Myometrial cell (primary cell): ENCODE measurements around the gene FADS2. TPM values are rescaled to one million over a fixed set of nuclear protein-coding genes. Genes with fewer than 3 reads are reported as not detected.

Source experiments
- total RNA-seq: library from RNA; depleted of rRNA; stranded (reverse); fragments of >200 nt; gene quantifications from 2 replicates; pipeline ENCODE4 v1.2.3, GENCODE V29; 2015

Gene FADS2
- total RNA-seq, result 975 and 1,052 TPM in 2 replicates

DNA sequence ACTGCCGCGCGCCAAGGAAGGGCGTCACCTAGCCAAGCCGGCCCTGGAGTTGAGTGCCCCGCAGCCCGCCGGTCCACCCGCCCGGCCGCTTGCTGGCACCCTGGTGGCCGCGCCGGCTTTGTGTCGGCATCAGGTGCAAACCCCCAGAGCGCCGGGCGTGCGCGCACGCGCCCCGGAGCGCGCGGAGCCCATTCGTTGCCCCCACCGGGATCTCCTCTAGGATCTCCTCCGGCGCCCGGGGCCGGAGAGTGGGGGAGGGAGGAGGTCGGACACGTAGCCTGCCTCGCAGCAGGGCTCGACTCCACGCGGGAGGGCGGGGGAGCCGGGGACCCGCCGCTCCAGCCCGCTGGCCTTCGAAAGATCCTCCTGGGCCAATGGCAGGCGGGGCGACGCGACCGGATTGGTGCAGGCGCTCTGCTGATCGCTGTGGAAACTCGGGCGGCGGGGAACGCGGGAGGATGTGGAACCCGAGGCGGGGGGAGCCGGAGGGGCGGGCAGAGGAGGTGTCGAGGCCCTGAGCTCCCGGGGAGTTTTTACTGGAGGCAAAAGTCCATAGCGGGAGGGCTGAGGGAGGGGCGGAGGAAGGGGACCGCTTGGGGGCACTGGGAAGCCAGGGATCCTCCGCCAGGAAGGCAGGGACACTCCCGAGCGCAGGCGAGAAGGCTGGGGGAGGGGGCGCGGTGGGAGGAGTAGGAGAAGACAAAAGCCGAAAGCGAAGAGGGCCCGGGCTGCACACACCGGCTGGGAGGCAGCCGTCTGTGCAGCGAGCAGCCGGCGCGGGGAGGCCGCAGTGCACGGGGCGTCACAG is at the start of gene FADS2:
TSS of gene FADS2 (plus strand) at position 730 of the 808 bp plus-strand sequence. CDS start 91 bp downstream, outside the sequence.

GRCh38 chr11:61792310-61793082 is 35.6 kb upstream of the FADS2 start, which contains the start of the genes FEN1 and TMEM258:
Gene FEN1 (plus strand): TSS chr11:61792911. CDS start chr11:61795362, 2,451 bp downstream.
Gene TMEM258 (minus strand): TSS chr11:61792599. CDS start chr11:61792558, 41 bp downstream.

DNA sequence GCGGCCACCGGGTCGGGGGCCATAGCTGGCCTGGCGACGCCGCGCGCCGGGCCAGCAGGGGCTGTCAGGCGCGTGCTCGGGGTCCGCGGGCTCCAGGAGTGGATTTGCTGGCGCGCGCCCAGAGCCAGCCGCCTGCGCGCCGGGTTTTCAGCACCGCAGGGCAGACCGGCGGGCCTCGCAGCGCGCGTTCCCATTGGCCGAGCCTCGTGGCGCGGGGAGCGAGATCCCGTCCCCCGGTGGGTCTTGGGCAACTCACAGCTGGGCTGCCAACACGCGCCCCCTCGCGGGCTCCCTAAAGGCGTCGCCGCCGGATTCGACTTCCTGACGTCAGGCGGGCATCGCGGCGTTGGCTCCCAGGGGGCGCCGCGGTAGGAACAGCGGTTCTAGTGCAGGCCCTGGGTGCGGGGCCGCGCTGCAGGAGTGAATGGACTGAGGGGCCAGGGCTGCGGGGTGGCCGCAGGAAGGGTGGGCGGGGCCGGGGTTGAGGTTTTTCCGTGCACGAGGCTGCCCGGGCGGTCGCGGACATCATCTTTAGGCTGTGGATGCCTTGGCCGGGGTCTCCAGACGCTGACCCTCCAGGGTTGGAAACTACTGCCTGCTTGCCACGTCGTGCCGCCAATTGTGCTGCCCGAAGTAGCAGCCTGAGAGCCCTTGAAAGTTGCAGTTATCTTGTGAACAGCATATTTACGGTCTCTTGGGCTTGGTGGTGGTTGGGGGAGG is 11.2 kb upstream of the FADS2 start, which contains the start of gene FADS1:
TSS of gene FADS1 (minus strand) at position 268 of the 720 bp plus-strand sequence. CDS start at position 194, 74 bp downstream.

GRCh38 chr11:61891331-61892084 is 63.4 kb downstream of the FADS2 start, which contains the start of gene FADS3:
Gene FADS3 (minus strand): TSS chr11:61891545. CDS start chr11:61891381, 164 bp downstream.

Other genes starting within 250 kb of the FADS2 start
- gene SYT7, start 247.2 kb upstream of the FADS2 start, total RNA-seq, result 1.6 and 1.7 TPM in 2 replicates
- gene DAGLA, start 147.9 kb upstream of the FADS2 start, total RNA-seq, result 3.9 and 5.5 TPM in 2 replicates
- gene MYRF, start 75.7 kb upstream of the FADS2 start, total RNA-seq, result 2.6 and 2.8 TPM in 2 replicates
- gene TMEM258, start 35.7 kb upstream of the FADS2 start, total RNA-seq, result 86.8 and 101 TPM in 2 replicates
- 24.8 and 30.8 TPM in 2 replicates for gene FEN1, start 35.4 kb upstream of the FADS2 start, total RNA-seq
- gene FADS1, start 11.3 kb upstream of the FADS2 start, total RNA-seq, result 201 and 205 TPM in 2 replicates
- 65.9 and 88.8 TPM in 2 replicates for gene FADS3, start 63.2 kb downstream of the FADS2 start, total RNA-seq
- gene RAB3IL1, start 89.3 kb downstream of the FADS2 start, total RNA-seq, result 0.29 and 2.3 TPM in 2 replicates
- gene BEST1, start 122.1 kb downstream of the FADS2 start, total RNA-seq, result 2.3 and 2.6 TPM in 2 replicates
- gene FTH1, start 139.3 kb downstream of the FADS2 start, total RNA-seq, result 308 and 402 TPM in 2 replicates